Esophagus muscularis mucosa (tissue), 3 donors: ENCODE data around the gene RIMS3.

Experiments
- POLR2A ChIP-seq: fragments of 450-650 bp; IDR thresholded peaks from one replicate; pipeline ENCODE4 v1.6.1; 2017; ENCODE audit warnings: antibody characterized with exemption, moderate library complexity, mild to moderate bottlenecking, low read depth
- TF ChIP-seq, protein P1 (sequence below), 3 experiments: fragments of 200-600 bp in 2 of 3; fragments of 450-650 bp in 1 of 3; sonication (generic) in 2 of 3; IDR thresholded peaks; one replicate each; pipeline ENCODE4 v1.5.1; 2017 to 2019; ENCODE audit warnings: antibody characterized with exemption in 3 of 3, mild to moderate bottlenecking in 2 of 3, moderate library complexity in 1 of 3

DNA sequence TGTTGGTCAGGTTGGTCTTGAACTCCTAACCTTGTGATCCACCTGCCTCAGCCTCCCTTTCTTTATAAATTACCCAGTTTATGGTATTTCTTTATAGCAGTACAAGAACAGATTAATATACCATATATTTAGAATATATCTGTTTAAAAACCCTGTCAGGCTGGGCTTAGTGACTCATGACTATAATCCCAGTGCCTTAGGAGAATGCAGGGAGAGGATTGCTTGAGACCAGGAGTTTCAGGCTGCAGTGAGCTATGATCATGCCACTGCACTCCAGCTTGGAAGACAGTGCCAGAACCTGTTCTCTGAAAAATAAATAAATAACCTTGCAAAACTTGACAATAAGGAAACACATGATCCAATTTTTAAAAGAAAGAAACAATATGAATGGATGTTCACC, 90.1 kb downstream of the RIMS3 start:
- TF ChIP-seq, protein P1, sequence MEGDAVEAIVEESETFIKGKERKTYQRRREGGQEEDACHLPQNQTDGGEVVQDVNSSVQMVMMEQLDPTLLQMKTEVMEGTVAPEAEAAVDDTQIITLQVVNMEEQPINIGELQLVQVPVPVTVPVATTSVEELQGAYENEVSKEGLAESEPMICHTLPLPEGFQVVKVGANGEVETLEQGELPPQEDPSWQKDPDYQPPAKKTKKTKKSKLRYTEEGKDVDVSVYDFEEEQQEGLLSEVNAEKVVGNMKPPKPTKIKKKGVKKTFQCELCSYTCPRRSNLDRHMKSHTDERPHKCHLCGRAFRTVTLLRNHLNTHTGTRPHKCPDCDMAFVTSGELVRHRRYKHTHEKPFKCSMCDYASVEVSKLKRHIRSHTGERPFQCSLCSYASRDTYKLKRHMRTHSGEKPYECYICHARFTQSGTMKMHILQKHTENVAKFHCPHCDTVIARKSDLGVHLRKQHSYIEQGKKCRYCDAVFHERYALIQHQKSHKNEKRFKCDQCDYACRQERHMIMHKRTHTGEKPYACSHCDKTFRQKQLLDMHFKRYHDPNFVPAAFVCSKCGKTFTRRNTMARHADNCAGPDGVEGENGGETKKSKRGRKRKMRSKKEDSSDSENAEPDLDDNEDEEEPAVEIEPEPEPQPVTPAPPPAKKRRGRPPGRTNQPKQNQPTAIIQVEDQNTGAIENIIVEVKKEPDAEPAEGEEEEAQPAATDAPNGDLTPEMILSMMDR (IDR thresholded peaks at IDR 0.05) = no peak
- TF ChIP-seq POLR2A = no peak
